ENCODE data around the gene PLA2G15.

Gene PLA2G15

DNA sequence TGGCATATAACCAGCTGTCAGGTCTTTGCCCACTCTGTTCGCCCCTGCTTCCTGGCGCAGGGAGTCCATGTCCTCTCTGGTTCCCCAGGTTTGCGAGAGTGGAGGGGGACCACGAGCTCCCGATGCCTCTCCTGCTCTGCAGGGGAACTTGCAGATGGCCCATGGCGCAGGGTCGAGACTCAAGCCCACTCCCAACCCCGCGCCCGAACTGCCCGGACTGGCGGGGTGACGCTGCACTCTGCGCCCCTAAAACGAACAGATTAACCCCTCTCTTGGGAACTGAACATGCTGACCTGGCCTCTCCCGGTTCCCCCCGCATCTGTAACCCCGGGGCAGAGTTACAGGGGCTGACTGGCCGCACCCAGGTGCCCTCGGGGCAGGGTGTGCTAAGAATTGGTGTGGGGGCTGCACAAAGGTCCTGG lies 681 bp upstream of the PLA2G15 start:
- H3K4me3 ChIP-seq (ENCODE audit: low read length) = peak overlapping the region; percentile 97
- DNase-seq (ENCODE audit: low read depth) = no peak
- TF ChIP-seq, protein P1, sequence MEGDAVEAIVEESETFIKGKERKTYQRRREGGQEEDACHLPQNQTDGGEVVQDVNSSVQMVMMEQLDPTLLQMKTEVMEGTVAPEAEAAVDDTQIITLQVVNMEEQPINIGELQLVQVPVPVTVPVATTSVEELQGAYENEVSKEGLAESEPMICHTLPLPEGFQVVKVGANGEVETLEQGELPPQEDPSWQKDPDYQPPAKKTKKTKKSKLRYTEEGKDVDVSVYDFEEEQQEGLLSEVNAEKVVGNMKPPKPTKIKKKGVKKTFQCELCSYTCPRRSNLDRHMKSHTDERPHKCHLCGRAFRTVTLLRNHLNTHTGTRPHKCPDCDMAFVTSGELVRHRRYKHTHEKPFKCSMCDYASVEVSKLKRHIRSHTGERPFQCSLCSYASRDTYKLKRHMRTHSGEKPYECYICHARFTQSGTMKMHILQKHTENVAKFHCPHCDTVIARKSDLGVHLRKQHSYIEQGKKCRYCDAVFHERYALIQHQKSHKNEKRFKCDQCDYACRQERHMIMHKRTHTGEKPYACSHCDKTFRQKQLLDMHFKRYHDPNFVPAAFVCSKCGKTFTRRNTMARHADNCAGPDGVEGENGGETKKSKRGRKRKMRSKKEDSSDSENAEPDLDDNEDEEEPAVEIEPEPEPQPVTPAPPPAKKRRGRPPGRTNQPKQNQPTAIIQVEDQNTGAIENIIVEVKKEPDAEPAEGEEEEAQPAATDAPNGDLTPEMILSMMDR (conservative IDR thresholded peaks at IDR 0.05; ENCODE audit: low read depth, low read length) = no peak

DNA sequence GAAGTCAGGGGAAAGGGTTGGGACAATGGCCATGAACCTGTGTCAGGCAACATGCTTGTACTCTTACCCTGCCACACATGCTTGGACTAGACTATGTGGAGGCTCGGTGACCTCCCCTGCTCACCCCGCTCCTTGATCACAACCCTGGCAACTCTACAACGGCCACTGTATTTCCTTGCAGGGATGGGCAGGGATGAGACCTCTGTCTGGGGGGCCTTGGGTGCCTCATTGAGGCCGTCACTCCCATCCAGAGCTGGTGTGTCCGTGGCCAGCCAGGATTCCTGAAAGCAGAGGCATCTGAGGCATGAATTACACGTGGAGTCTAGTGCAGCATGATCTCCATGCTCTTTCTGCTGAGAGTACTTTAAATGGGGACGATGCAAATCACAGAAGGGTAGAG lies 948 bp downstream of the PLA2G15 start:
- peak overlapping the region; percentile 97 for H3K4me3 ChIP-seq (ENCODE audit: low read length)
- TF ChIP-seq, protein P1 (conservative IDR thresholded peaks at IDR 0.05; ENCODE audit: low read depth, low read length) = no peak
- no peak for DNase-seq (ENCODE audit: low read depth)

DNA sequence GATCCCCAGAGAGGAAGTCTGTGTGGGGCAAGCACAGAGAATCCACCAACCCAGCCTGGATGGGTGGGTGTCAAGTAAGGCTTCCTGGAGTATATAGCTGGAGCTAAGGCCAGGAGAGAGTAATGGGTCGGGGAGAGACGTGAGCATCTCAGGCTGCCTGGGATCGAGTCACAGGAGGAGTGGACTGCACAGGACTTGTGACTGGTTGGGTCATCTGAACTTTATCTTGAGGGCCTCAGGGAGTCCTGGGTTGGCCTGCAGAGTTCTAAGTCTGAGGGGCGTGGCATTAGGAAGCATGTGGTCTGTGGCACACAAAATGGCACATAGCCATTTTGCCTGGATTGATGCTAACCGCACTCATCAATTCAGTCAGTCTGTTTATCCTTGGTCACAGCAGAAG lies 1.5 kb downstream of the PLA2G15 start:
- H3K4me3 ChIP-seq (ENCODE audit: low read length) = no peak overlapping the region
- TF ChIP-seq, protein P1 (conservative IDR thresholded peaks at IDR 0.05; ENCODE audit: low read depth, low read length) = no peak
- no peak for DNase-seq (ENCODE audit: low read depth)

DNA sequence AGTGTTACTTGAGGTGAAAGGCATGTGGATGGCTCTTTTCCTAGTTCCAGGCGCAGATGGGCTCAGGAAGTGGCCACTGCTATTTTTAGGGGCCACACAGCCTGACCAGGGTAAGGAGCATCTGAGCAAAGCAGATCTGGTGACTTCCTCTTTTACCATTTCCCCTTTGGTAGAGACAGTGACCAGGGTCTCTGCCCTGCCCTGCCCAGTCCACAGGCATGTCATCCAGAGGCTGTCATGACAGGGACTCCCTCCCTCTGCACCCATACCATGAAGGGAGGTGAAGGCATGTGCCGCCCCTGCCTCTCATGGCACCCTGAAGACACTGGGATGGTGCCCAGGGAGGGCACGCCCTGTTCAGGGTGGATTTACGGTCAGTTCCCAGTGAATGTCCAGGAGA lies 2.2 kb downstream of the PLA2G15 start:
- H3K4me3 ChIP-seq (ENCODE audit: low read length) = no peak overlapping the region
- TF ChIP-seq, protein P1 (conservative IDR thresholded peaks at IDR 0.05; ENCODE audit: low read depth, low read length) = no peak
- no peak for DNase-seq (ENCODE audit: low read depth)

DNA sequence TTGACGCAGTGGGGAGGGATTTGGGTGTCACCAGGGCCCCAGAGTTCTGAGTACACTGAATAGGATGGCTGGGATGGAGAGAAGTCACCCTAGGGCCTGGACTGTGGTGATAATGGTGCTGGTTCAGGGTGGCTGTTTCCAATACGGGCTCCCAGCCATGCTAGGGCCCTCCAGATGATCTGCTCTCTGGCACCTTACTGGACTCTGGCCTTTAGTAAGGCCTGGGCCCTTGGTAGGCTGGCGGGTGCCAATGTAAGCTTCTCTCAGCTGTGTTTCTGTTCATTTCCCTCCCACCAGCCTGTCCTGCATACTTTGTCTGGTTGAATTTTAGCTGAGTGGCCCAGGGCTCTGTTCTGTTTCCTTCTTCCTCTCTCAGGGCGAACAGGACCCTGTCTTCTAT lies 2.8 kb downstream of the PLA2G15 start:
- TF ChIP-seq, protein P1 (conservative IDR thresholded peaks at IDR 0.05; ENCODE audit: low read depth, low read length) = no peak

DNA sequence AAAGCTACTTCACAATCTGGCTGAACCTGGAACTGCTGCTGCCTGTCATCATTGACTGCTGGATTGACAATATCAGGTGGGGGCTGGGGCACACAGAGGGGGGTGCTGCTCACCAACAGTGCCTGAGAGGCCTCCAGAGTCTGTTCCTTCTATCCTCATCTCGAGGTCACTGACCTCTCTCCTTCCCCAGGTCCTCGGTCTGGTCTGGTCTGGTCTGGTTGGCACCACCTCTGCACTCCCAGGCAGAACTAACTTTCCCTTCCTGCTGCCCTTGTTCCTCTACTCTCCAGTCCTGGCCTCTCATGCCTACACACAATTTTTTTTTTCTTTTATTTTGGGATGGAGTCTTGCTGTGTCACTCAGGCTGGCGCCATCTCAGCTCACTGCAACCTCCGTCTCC lies 4.2 kb downstream of the PLA2G15 start:
- no peak overlapping the region for H3K4me3 ChIP-seq (ENCODE audit: low read length)
- no peak for DNase-seq (ENCODE audit: low read depth)
- TF ChIP-seq, protein P1 (conservative IDR thresholded peaks at IDR 0.05; ENCODE audit: low read depth, low read length) = no peak

More for the DNA sequence above, 2.8 kb downstream of the PLA2G15 start:
- no peak for DNase-seq (ENCODE audit: low read depth)
- H3K4me3 ChIP-seq (ENCODE audit: low read length) = no peak overlapping the region

DNA sequence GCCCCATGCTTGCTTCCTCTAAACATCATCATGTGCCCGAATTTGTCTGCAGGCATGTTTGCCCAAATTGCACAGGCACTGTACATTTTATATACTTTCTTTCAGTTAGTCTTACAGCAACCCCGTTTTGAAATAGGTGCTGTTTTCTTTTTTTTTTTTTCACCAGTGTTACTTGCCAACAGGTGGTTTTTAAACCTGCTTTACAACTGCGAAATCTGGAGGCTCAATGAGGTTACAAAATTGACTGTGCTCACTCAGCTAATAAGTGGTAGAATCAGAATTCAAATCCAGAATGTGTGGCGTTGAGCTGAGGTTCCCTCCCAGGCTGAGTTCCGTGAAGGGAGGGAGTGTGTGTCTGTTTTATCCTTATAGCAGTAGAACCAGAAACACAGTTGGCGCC lies 5.8 kb downstream of the PLA2G15 start:
- DNase-seq (ENCODE audit: low read depth) = no peak
- no peak overlapping the region for H3K4me3 ChIP-seq (ENCODE audit: low read length)
- TF ChIP-seq, protein P1 (conservative IDR thresholded peaks at IDR 0.05; ENCODE audit: low read depth, low read length) = no peak
